OCI-LY7 (cell line): ENCODE results near the gene PANK3. TPM values are rescaled to one million over a fixed set of nuclear protein-coding genes. Genes with fewer than 3 reads are reported as not detected.
A peak's percentile ranks its signal among the peaks of the same experiment; 100 is the strongest.

Source experiments
- Bru-seq: library from RNA; stranded (reverse); fragments of 400-500 nt; gene quantifications from one replicate; lab custom pipeline; 2021; lab: Mats Ljungman, UMichigan
- BruChase-seq, 2 experiments: library from RNA; stranded (reverse); fragments of 400-500 nt; gene quantifications; one replicate each; lab custom pipeline; 2021; lab: Mats Ljungman, UMichigan
- BruUV-seq: library from RNA; stranded (reverse); fragments of 400-500 nt; replicated peaks from 2 replicates; lab custom pipeline; 2021; lab: Mats Ljungman, UMichigan
- CTCF ChIA-PET: fragments of 300-600 bp; sonication (Branson Sonifier 250); formaldehyde crosslinking; loops from one replicate; lab custom pipeline; 2022; ENCODE audit warnings: antibody characterized with exemption; ENCODE audit not compliant: unreplicated experiment; lab: Charles Lee
- POLR2A ChIA-PET: fragments of 300-600 bp; sonication (Branson Sonifier 250); formaldehyde crosslinking; loops from one replicate; lab custom pipeline; 2022; ENCODE audit warnings: antibody characterized with exemption; lab: Charles Lee
- DNase-seq: peaks from one replicate; pipeline ENCODE4 v3.0.0-alpha.2; 2015; ENCODE audit warnings: low spot score
- H2AFZ ChIP-seq: fragments of 200-600 bp; sonication (generic), shearing (Covaris generic); 2 replicates; pipeline ENCODE4 v1.6.1; 2014; ENCODE audit warnings: mild to moderate bottlenecking, antibody characterized with exemption, low read length, moderate library complexity
- H3K27ac ChIP-seq: fragments of 200-600 bp; sonication (generic); 2 replicates; pipeline ENCODE4 v1.5.1; 2014; ENCODE audit warnings: mixed run types, low read depth, mild to moderate bottlenecking, moderate library complexity, low read length, inconsistent platforms; ENCODE audit not compliant: poor library complexity, severe bottlenecking
- H3K36me3 ChIP-seq: fragments of 200-600 bp; sonication (generic); 2 replicates; pipeline ENCODE4 v1.6.1; 2014; ENCODE audit warnings: mild to moderate bottlenecking, antibody characterized with exemption, low read length, moderate library complexity, mixed read lengths; ENCODE audit not compliant: insufficient read depth
- H3K4me1 ChIP-seq: fragments of 200-600 bp; sonication (generic); 2 replicates; pipeline ENCODE4 v1.5.1; 2014; ENCODE audit warnings: mild to moderate bottlenecking, low read length; ENCODE audit not compliant: insufficient read depth, poor library complexity, severe bottlenecking
- H3K4me2 ChIP-seq: fragments of 200-600 bp; sonication (generic); 2 replicates; pipeline ENCODE4 v1.6.1; 2014; ENCODE audit warnings: mild to moderate bottlenecking, low read length
- H3K4me3 ChIP-seq: fragments of 200-600 bp; sonication (generic); 2 replicates; pipeline ENCODE4 v1.5.1; 2014; ENCODE audit warnings: mild to moderate bottlenecking, low read depth, low read length; ENCODE audit not compliant: poor library complexity, severe bottlenecking
- H3K79me2 ChIP-seq: fragments of 200-600 bp; sonication (generic); 2 replicates; pipeline ENCODE4 v1.6.1; 2016; ENCODE audit warnings: low read depth, mild to moderate bottlenecking, low read length, moderate library complexity, mixed read lengths; ENCODE audit not compliant: insufficient read depth
- H3K9me2 ChIP-seq: fragments of 200-600 bp; sonication (generic); 2 replicates; pipeline ENCODE4 v1.6.1; 2016; ENCODE audit warnings: mild to moderate bottlenecking, low read length, mixed read lengths; ENCODE audit not compliant: insufficient read depth
- H3K9me3 ChIP-seq: fragments of 200-600 bp; sonication (generic); 2 replicates; pipeline ENCODE4 v1.6.1; 2014; ENCODE audit warnings: mild to moderate bottlenecking, mixed run types, low read length, mixed read lengths
- H4K20me1 ChIP-seq: fragments of 200-600 bp; sonication (generic); 2 replicates; pipeline ENCODE4 v1.6.1; 2014; ENCODE audit warnings: mild to moderate bottlenecking, antibody characterized with exemption, low read length, moderate library complexity, mixed read lengths; ENCODE audit not compliant: insufficient read depth
- EZH2phosphoT487 ChIP-seq: fragments of 200-600 bp; sonication (generic); IDR thresholded peaks from 2 replicates; pipeline ENCODE4 v1.6.1; 2018; ENCODE audit warnings: low read depth, borderline replicate concordance, mild to moderate bottlenecking, mixed run types, antibody characterized with exemption, low read length, moderate library complexity, mixed read lengths
- intact Hi-C: fragments of 100-400 bp; cut with micrococcal nuclease; formaldehyde crosslinking; loops from one replicate; pipeline ENCODE4 v1.10.0; 2022; ENCODE audit not compliant: unreplicated experiment
- long read RNA-seq: library from polyadenylated mRNA; stranded (forward); transcript quantifications from one replicate; pipeline ENCODE4 v2.0.0, GENCODE V29; 2022
- total RNA-seq, 2 experiments: library from RNA; depleted of rRNA in 1 of 2; stranded (reverse); fragments of >200 nt in 1 of 2; shearing (Covaris generic) in 1 of 2; gene quantifications; 2 replicates each; pipeline ENCODE4 v1.2.3, GENCODE V29; 2014 to 2022
- TF ChIP-seq, protein P1 (sequence below): fragments of 200-600 bp; sonication (generic); conservative IDR thresholded peaks from 2 replicates; pipeline ENCODE4 v1.5.1; 2014; ENCODE audit warnings: mild to moderate bottlenecking, antibody characterized with exemption, low read length, moderate library complexity, mixed read lengths

PANK3 gene
- total RNA-seq (2014; rRNA removed; shearing (Covaris generic)) (33.9 and 36.0 TPM in 2 replicates), total RNA-seq (2022) (72.3 and 76.6 TPM in 2 replicates), Bru-seq, nascent RNA (percentile 96 among the genes with signal in this experiment), BruChase-seq, experiment 1, labeled RNA remaining after a 6-hour chase (percentile 97 among the genes with signal in this experiment), BruChase-seq, experiment 2, labeled RNA remaining after a 2-hour chase (percentile 99 among the genes with signal in this experiment)
- long read RNA-seq, full-length matches to known transcripts, result 27 of 50 reads
- long read RNA-seq, partial matches to known transcripts, result 1 of 50 reads
- long read RNA-seq, other reads (novel, unspliced or antisense), result 22 of 50 reads

- Histone ChIP-seq H3K4me2 (peak within 1 kb of the TSS; percentile 99), H2AFZ (peak within 1 kb of the TSS; percentile 84), H3K27ac (peak within 1 kb of the TSS; percentile 70), H3K9me3 (peaks cover 13% of the 10 kb centered on the region; the same call in 1 of the 2 replicates), H3K79me2 (peaks cover 51% of the 10 kb centered on the region), H3K9me2 (no peaks in the 10 kb centered on the region), H4K20me1 (peaks cover 28% of the 10 kb centered on the region), H3K36me3 (peaks cover 38% of the 10 kb centered on the region), H3K4me1 (peaks cover 26% of the 10 kb centered on the region), H3K4me3 (peak within 1 kb of the TSS; percentile 98)
- peak; percentile 74 for DNase-seq
- BruUV-seq, result no TSS peak
- intact Hi-C loops, result loop anchor here (2.0 to 10.0 kb wide), 2 partner anchors 92 to 1006 kb away; partner anchors contain the start of genes RARS1 and SPDL1
- ChIA-PET POLR2A (interaction anchor here (0.6 to 1.6 kb wide), 2 partner anchors 10 to 1765 kb away, joined by 3 to 4 read pairs; no protein-coding TSS in a partner anchor), CTCF (no interaction called here)
- no peak for TF ChIP-seq EZH2phosphoT487
- TF ChIP-seq, protein P1, sequence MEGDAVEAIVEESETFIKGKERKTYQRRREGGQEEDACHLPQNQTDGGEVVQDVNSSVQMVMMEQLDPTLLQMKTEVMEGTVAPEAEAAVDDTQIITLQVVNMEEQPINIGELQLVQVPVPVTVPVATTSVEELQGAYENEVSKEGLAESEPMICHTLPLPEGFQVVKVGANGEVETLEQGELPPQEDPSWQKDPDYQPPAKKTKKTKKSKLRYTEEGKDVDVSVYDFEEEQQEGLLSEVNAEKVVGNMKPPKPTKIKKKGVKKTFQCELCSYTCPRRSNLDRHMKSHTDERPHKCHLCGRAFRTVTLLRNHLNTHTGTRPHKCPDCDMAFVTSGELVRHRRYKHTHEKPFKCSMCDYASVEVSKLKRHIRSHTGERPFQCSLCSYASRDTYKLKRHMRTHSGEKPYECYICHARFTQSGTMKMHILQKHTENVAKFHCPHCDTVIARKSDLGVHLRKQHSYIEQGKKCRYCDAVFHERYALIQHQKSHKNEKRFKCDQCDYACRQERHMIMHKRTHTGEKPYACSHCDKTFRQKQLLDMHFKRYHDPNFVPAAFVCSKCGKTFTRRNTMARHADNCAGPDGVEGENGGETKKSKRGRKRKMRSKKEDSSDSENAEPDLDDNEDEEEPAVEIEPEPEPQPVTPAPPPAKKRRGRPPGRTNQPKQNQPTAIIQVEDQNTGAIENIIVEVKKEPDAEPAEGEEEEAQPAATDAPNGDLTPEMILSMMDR, result no peak
Measured at GRCh38 chr5:168578538-168579487, at the start of gene PANK3. TSS of gene PANK3 (minus strand) at chr5:168579368. CDS start at chr5:168579283, 85 bp downstream.

DNA sequence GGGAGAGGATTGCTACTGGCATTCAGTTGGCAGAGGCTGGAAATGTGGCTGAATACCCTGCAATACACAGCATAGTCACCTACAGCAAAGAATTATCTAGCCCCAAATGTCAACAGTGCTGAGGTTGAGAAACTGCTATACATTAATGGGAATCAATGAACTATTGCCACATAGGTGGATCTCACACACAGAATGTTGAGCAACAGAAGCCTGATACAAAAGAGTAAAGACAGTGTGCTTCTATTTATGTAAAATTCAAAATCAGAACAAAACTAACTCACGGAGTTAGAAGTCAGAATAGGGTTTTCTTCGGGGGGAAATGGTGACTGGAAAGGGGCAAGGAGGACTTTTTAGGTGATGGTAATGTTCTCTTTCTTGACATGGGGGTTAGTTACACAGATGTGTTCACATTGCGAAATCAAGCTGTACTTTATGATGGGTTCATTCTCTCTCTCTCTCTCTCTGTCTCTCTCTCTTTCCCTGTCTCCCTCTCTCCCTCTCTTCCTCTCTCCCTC, 45.7 kb upstream of the PANK3 start:
- Histone ChIP-seq H3K4me3 (no peak overlapping the region), H3K79me2 (no peaks in the 10 kb centered on the region), H2AFZ (no peak overlapping the region), H3K9me3 (no peaks in the 10 kb centered on the region), H3K9me2 (no peaks in the 10 kb centered on the region), H4K20me1 (no peaks in the 10 kb centered on the region), H3K27ac (no peak overlapping the region), H3K36me3 (no peaks in the 10 kb centered on the region), H3K4me2 (no peak overlapping the region), H3K4me1 (no peaks in the 10 kb centered on the region)
- ChIA-PET POLR2A (no interaction called here), CTCF (no interaction called here)
- intact Hi-C loops, result no loop called here
- no peak for DNase-seq
- TF ChIP-seq, protein P1, result no peak
- no peak for TF ChIP-seq EZH2phosphoT487
- BruUV-seq, result no TSS peak
